HG02798 (cell line): ENCODE measurements around the gene CEBPB.
"Not testable (repeated sequence)": the region's sequence is repeated elsewhere in the genome, so short reads cannot be mapped to it uniquely, and the experiment has no call there.

Experiments used
- ATAC-seq: cut with Tn5 transposase; IDR thresholded peaks from one replicate; pipeline ENCODE4 v1.9.1; 2021; ENCODE audit warnings: mild to moderate bottlenecking; ENCODE audit not compliant: unreplicated experiment, poor library complexity

The CEBPB gene

DNA sequence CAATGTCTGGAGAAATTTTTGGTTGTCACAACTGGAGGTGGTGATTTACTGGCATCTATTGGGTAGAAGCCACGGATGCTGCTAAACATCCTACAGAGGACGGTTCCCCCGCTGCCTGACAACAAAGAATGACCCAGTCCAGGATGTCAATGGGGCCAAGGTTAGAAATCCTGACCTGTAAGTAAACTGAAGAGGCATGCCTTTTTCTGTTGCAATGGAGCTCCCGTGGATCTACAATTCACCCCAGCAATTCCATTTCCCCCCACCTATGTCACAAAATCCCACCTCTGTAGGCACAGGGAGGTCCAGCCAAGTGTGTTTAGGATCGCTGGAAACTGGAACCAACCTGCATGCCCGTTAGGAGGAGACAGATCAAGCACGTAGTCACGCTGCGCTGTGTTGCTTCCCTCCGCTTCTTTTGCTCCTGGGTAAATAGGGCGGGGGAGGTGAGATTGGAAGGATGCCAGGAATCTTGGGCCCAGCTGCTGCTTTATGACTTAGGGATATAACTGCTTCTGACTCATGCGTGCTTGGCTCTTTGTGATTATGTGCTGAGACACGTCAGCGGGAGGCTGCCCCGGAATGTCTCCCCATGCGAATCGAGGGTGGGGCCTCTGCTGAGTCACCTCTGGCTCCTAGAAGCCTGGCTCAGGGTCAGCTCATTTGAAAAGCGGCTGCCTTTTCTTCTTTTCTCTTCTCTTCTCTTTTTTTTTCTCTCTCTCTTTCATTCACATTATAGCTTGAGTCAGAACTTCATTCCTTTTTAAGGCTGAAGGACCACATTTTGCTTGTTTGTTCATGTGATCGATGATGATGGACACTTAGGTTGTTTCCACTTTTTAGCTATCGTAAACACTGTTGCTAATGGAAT is 24.7 kb upstream of the CEBPB start:
- ATAC-seq, result peak; percentile 89

DNA sequence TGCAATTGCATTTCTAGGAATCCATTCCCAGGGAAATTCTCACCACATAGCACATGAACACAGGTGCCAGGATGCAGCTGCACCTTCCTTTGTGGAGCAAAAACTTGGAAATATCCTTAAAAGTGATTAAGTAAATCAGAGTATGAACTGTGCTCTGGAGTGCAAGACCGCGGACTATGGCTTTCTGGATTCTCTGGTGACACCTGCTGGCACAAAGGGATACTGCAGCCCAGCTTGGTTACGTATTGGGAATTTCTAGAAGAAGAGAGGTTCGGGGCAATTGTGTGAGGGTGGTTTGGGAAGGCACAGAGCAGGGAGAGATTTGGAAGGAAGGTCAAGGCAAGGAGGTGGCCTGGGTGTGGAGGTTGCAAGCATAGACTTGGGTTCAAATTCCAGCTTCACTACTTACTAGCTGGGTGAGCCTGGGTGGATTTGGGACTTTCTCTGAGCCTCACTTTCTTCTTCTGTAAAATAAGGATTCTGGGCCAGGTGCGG is 21.3 kb upstream of the CEBPB start:
- ATAC-seq, result no peak

DNA sequence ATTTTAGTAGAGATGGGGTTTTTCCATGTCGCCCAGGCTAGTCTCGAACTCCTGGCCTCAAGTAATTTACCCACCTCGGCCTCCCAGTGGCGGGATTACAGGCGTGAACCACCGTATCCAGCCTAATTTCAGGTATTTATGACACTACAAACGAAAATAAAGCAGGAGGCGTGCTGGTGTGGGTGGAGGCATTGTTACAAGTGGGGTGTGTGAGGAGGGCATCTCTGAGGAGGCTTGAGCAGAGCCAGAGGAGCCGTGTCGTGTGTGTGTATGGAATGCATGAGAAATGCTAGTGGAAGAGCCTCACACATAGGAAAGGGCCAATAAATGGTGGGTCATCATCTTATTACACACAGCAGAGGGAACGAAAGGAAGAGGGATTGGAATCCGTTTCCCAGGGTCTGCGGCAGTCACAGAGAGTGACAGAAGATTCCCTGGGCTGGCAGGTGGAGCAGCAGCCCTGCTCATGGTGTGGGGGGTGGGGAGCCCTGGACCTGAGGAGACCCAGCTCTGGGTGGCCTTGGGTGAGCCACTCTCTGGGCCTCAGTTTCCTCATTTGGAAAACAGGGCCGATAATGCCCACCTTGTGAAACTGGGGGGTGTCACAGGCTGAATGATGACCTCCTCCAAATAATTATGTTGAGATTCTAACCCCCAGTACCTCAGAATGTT is 19.9 kb upstream of the CEBPB start:
- ATAC-seq, result no peak

DNA sequence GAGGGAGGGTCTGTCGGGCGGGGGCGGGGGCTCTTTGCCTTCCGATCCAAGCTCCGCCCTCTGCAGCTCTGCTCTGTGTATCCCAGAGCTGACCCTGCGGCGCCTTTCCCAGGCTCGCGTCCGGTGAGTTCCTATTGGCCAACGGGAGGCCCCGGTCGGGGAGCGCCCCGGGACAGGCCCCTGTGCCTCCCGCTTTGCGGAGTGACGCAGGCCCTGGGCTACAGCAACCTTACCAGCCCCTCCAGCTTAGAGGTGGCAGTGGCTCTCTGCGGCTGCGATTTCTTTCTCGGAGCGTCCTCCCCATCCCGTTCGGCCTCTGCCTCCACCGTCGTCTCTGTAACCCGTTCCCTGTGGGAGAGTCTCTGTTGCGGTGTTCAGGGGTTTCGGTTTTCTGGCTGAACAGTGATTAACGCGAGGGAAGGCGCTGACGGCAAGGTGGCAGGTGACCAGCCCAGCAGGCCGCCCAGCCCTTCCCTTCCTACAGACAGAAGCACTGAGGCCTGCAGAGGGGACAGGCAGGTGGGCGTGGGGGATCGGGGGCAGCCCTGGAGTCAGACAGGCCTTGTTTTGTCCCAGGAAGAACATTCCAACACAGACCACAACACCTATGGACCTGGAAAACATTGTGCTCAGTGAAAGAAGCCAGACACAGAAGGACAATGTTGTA is 18.1 kb upstream of the CEBPB start:
- no peak for ATAC-seq

DNA sequence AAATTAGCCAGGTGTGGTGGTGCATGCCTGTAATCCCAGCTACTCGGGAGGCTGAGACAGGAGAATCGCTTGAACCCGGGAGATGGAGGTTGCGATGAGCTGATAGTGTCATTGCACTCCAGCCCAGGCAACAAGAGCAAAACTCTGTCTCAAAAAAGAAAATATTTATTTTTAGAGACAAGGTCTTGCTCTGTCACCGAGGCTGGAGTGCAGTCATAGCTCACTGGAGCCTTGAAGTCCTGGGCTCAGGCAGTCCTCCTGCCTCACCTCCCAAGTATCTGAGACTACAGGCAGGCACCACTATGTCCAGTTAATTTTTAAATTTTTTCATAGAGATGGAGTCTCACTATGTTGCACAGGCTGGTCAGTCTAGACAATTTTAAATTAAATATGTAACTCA is 16.2 kb upstream of the CEBPB start:
- ATAC-seq, result no peak

DNA sequence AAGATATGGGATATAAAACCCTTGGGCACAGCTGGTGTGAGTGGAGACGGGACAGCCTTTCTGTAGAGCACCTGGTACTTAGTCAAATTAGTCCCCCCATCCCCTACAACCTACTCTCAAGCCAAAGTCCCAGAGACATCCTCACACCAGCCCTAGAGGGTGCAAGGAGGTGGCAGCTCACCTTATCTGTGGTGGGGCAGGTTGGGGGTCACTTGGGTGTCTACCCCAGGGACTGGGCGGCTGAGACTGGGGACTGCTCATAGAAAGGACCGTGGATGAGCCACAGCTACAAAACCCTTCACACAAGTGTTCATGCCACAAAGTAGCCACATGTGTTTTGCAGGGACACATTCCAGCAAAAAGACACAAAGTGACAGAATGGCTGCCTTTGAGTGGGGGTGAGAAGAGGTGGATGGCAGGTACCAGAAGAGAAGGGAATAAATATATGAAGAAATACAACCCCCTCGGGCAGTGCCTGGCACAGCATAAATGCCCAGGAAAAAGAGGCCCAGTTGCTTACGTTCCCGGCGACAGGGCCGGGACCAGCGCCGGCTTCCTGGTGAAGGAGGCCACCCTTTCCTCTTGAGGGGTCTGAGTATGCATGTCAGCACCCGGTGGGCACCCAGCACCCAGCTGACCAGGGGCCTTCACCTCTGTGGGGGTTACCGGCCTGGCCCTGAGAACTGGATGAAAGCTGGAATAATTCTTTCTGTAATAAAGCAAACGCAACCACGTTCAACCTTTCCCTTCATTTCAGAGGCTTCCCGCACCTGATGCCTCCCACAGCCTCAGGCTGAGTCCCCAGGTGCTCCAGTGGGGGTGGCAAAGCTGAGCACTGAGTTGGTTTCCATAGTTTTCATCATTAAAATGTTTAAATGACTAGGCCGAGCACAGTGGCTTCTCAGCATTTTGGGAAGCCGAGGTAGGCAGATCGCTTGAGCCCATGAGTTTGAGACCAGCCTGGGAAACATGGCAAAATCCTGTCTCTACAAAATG is 14.4 kb upstream of the CEBPB start:
- no peak for ATAC-seq

DNA sequence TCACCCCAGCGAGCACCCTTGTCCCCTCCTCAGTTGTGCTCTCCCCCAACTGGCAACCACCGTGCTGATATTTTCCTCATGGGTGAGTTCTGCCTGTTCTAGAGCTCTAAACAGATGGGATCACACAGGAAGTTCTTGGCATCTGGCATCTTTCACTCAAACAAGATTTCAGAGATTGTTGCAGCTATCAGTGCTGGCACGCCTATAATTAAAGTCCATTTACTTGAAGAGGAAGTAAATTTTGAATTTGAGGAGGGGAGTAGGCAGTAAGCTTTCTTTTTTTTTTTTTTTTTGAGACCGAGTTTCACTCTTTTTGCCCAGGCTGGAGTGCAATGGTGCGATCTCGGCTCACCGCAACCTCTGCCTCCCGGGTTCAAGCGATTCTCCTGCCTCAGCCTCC is 12.0 kb upstream of the CEBPB start:
- not testable (repeated sequence) for ATAC-seq

DNA sequence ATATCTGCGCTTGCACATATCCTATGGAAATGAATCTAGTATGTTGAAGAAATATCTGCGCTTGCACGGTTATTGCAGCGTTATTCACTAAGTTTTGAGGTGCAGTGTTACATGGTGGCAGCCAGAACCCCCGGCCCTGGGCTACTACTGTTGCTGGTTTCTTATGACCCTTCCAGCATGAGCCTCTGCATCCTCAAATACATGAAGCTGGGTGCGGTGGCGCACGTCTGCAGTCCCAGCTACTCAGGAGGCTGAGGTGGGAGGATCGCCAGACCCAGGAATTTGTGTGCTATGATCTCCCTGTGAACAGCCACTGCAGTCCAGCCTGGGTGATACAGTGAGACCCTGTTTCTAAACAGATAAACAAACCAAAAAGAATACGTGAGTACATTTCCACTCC is 9.3 kb upstream of the CEBPB start:
- no peak for ATAC-seq

DNA sequence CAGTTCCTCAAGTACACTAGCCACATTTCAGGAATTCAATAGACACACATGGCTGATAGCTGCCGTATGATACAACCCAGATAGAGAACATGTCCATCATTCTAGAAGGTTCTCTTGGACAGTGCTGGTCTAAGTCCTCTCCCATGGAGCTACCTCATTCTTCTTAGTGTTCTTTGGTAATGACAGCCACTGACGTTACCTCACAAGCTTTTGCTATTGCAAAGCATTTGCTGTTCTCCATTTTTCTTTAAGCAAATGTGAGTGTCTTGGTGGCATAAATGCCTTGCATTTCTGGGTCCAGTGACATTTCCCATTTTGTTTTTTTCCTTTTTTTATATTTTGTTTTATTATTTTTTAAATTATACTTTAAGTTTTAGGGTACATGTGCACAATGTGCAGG is 8.3 kb upstream of the CEBPB start:
- no peak for ATAC-seq

DNA sequence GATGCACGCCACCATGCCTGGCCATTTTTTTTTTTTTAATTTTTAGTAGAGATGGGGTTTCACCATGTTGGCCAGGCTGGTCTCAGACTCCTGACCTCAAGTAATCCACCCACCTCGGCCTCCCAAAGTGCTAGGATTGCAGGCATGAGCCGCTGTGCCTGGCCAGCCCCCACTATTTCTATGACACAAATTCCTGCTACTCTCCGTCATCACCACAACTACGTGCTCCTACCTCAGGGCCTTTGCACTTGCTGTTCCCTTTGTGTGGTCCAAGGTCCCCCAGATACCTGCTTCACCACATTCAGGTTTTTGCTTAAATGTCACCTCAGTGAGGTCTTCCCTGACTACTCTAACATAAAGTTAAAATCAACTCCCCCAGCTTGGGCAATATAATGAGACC is 5.2 kb upstream of the CEBPB start:
- no peak for ATAC-seq

DNA sequence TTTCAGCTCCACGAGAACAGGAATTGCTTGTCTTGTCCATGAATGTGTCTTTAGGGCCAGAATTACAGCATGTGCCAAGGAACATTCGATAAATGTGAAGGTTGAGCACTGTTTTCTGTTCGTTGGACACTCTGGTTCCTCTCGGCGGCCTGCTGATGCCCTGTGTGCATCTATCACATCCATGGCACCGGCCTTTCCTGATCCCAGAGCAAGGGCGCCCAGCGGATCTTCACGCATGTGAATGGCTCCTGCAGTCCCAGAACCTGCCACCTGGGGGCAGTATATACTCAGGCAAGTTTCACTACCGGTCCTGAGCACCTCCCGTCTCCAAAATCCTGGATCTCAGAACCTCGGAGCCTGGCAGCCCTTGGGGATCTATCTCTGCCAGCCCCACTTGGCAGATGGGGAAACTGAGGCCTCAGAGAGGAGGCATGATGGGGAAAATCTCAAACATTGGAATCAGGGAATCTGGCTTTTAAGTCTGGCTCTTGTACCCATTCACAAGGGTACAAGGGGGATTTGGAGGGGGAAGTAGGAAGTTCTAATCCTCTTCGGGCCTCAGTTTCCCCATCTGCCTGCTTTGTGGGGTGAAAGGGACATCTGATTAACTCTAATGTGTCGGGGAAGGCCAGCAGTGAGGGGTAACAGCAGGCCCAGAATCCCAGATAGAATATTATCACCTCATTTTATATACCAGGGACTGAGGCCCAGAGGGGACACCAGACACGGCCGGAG is 4.3 kb upstream of the CEBPB start:
- no peak for ATAC-seq

DNA sequence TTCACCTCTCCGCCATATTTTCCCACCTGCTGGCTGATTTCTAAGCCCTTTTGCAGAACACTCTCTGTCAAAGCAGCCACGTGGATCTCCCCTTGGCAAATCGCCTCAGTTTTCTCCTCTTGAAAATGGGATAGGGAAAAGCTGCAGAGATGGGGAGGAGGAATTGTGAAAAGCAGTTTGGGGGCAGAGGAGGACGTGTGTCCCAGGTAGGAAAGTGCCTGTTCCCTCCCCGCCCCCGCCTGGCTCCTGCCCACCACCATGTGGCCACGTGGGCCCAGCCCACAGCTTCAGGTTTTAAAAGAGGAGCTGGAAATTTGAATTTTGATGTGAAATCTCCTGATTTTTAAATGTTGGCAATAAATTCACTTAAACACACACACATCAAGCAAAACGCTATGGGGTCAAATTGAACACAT is 3.6 kb upstream of the CEBPB start:
- ATAC-seq, result no peak

DNA sequence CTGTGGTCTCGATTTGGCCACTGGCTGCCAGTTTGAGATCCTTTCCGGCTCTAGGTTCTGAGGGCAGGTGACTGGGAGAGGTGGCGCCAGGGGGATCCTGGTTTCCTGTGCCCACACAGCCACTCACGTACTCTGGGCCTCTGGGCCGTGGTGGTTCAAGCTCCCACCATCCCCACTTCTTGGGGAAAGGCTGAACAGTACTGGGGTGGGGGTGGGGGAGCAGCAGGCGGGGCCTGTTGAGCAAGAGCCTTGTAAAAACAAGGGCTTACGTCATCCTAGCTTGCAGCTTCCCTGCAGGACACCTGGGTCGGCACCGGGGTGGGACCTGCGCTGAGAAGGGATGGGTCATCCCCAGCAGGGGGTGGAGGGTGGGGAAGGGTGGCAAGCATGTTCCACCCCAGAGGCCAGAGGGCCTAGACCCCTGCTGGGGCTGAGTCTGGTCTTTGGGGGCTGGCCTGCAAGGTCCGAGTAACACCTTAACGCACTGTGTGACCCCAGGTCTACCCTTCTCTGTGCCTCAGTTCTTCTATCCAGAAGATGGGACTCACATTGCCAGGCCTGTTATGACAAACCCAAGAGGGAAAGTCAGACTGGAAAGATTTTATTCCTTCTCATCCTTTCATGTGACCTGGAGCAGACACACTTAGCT is 3.1 kb upstream of the CEBPB start:
- ATAC-seq, result no peak

DNA sequence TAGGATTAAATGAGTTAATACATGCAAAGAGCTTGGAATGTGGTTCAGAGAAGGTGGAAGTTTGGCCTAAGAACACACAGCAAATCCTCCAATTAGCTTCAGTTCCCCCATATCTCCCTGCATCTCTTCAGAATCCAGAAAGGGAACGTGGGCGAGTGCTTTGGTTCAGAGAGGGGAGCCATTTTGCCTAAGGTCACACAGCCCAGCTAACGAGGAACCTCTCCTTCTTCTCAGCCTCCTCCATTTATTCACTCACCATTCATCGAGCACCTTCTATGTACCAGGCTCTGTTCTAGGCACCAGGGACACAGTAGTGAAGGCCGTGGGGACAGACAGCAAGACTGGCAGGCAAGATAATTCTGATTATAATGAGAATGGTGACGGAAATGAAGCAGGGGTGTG is 2.3 kb upstream of the CEBPB start:
- ATAC-seq, result no peak

DNA sequence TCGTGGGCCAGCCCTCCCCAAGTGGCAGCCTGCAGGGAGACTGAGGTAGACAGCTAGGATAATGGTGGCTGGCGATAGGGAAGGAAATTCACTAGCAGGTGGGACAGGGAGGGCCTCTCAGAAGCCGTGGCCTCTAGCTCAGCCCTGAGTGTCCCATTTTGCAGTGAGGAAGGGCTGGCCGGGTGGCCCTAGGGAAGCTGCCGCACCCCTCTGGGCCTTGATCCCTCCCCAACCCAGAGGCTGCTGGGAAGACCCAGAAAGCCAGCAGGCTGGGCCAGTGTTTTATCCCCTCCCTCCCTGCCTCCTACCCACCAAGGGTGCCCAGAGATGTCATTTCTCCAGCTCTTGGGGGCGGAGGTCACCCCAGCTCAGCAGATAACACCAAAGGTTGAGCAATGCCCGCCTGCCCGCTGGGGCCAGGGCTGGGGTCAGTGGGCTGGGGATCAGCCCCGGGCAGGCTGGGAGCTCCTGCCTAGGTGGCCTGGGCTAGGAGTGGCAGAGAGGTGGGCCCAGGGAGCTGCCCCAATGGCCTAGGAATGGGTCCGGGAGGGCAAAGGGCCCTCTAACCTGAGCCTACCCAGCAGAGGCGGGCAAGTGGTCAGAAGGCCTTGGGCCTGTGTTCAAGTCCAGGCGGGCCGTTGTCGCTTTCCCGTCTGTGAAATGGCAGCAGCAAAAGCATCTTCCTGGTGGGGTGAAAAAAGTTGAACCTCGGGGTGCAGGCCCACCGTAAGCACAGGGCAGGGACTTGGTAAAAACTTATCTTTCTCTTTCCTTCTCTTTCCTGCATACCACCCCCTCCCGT is 1.6 kb upstream of the CEBPB start:
- ATAC-seq, result no peak

DNA sequence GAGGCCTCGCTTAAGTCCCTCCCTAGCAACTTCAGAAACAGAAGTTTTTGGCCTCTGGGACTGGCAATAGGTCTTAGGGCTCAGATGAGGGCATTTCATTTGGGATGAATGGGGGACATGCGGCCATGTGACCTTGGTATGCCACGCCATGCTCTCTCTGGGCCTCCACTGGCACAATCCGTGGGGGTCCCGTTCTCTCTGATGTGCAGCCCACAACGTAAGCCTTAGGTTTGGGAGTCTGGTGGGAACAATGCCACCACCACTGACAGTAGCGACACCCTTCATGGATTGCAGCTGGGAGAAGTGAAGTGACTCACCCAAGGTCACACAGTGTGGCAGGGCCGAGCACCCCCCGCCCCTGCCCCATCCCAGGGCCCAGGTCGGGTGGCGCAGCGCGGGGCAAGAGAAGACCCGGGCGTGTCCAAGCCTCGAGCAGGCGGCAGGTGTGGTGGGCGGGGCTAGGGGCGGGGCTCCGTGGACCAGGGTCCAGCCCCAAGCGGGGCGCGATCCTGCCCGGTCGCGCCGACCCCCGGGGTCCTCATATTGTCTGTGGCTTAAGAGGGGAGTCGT is 864 bp upstream of the CEBPB start:
- no peak for ATAC-seq

DNA sequence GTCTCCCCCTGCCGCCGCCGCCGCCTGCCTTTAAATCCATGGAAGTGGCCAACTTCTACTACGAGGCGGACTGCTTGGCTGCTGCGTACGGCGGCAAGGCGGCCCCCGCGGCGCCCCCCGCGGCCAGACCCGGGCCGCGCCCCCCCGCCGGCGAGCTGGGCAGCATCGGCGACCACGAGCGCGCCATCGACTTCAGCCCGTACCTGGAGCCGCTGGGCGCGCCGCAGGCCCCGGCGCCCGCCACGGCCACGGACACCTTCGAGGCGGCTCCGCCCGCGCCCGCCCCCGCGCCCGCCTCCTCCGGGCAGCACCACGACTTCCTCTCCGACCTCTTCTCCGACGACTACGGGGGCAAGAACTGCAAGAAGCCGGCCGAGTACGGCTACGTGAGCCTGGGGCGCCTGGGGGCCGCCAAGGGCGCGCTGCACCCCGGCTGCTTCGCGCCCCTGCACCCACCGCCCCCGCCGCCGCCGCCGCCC is 474 bp downstream of the CEBPB start:
- ATAC-seq, result peak; percentile 26
